22Rv1 (cell line): ENCODE data around the gene TIMM21.

ENCODE experiments used
- CTCF ChIP-seq: fragments of 450-650 bp; IDR thresholded peaks from 2 replicates; pipeline ENCODE4 v1.5.1; 2017; ENCODE audit warnings: mild to moderate bottlenecking
- ZFX ChIP-seq: fragments of 450-650 bp; IDR thresholded peaks from 2 replicates; pipeline ENCODE4 v1.6.1; 2017; ENCODE audit warnings: antibody characterized with exemption, borderline replicate concordance

DNA sequence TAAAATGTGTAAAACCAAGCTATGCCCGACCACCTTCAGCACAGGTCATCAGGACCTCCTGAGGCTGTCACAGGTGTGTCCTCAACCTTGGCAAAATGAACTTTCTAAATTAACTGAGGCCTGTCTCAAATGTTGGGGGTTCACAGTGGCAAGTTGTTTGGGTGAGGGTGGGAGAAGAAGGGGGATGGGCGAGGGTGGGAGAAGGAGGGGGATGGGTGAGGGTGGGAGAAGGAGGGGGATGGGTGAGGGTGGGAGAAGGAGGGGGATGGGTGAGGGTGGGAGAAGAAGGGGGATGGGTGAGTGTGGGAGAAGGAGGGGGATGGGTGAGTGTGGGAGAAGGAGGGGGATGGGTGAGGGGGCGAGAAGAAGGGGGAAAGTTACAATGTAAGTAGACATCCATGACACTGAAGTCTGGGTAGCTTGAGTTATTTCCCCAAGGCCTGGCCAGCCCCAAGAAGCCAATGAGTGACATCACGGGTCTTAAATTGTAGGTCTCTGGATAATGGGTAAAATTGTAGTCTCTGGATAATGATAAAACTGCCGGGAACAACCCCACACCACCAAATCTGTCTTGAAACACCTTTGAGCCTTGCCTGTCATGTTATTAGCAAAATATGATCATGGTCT lies 56.3 kb downstream of the TIMM21 start:
- TF ChIP-seq CTCF (no peak), ZFX (no peak)
